Ovary (tissue), 9 donors: ENCODE data around the gene CYP46A1. TPM values are rescaled to one million over a fixed set of nuclear protein-coding genes. Genes with fewer than 3 reads are reported as not detected.

Experiments
- DNase-seq, 5 donors: peaks; one replicate each; pipeline ENCODE4 v3.0.0-alpha.2; 2019 to 2020
- H3K27ac ChIP-seq, 2 donors: fragments of 200-600 bp; one replicate each; pipeline versions ENCODE4 v1.5.1 to v1.8.0; 2019 to 2022
- H3K27me3 ChIP-seq: fragments of 200-600 bp; one replicate; pipeline ENCODE4 v1.8.0; 2022
- H3K36me3 ChIP-seq: fragments of 200-600 bp; sonication (generic); one replicate; pipeline ENCODE4 v1.5.1; 2019
- H3K4me1 ChIP-seq: one replicate; pipeline ENCODE4 v1.8.1; 2013; ENCODE audit warnings: mild to moderate bottlenecking, moderate library complexity; ENCODE audit not compliant: insufficient read depth
- H3K4me3 ChIP-seq: fragments of 200-600 bp; sonication (generic); one replicate; pipeline ENCODE4 v1.5.1; 2017
- H3K9me3 ChIP-seq, 2 donors: fragments of 200-600 bp in 1 of 2; sonication (generic) in 1 of 2; one replicate each; pipeline versions ENCODE4 v1.5.1 to v1.8.1; 2013 to 2019; ENCODE audit warnings: mild to moderate bottlenecking in 1 of 2, moderate library complexity in 1 of 2
- EP300 ChIP-seq: sonication (generic); formaldehyde crosslinking; IDR thresholded peaks from one replicate; pipeline ENCODE4 v1.6.1; 2017; ENCODE audit warnings: antibody characterized with exemption
- POLR2A ChIP-seq: fragments of 450-650 bp; IDR thresholded peaks from one replicate; pipeline ENCODE4 v1.6.1; 2017; ENCODE audit warnings: antibody characterized with exemption, mild to moderate bottlenecking, moderate library complexity
- WGBS, 3 donors: extraction: QIAGEN DNeasy Blood & Tissue Kit in 1 of 3; methylation state at CpG; one replicate each; pipeline versions ENCODE4 v1.1.5 to v1.1.7; 2013 to 2017; 5-methylcytosine and 5-hydroxymethylcytosine counted together
- intact Hi-C, 4 donors: fragments of 100-400 bp; cut with DNase I; formaldehyde crosslinking; loops; one replicate each; pipeline versions ENCODE4 v1.11.0 to v1.15.1; 2022 to 2023
- polyA plus RNA-seq, 2 donors: library from polyadenylated mRNA; stranded (reverse); fragments of 200-250 nt in 1 of 2; fragments of 350-450 nt in 1 of 2; fragmentation: Illumina TruSeq in 1 of 2; extraction: RNeasy Lipid Tissue Mini Kit (QIAGEN cat#74804) in 1 of 2; gene quantifications; one replicate each; pipeline ENCODE4 v1.2.3, GENCODE V29; 2013 to 2014
- total RNA-seq, 7 donors: library from RNA; depleted of rRNA in 2 of 7; stranded (reverse); fragments of >200 nt in 2 of 7; fragmentation: NEBNext Ultra II Directional in 3 of 7; extraction: Animal tissue kit (Norgen Biotek cat#: 25700) in 3 of 7; gene quantifications; one replicate each; pipeline versions ENCODE4 v1.1.0 to v1.2.4, GENCODE V29; 2016 to 2023
- TF ChIP-seq, protein P1 (sequence below), 3 donors: fragments of 450-650 bp in 2 of 3; fragments of 200-600 bp in 1 of 3; IDR thresholded peaks; one replicate each; pipeline versions ENCODE4 v1.5.1 to v1.8.0; 2016 to 2022; ENCODE audit warnings: antibody characterized with exemption in 3 of 3, mild to moderate bottlenecking in 1 of 3
- donor health status: DM: no; HTN: no; CAD: no; lungs with moderate emphysema.
- donor health status: DM: no; HTN: no; CAD: no.
- donor health status: Bipolar disorder and iron deficiency.
- donor health status: DM: yes; HTN: yes; CAD: no.
- donor health status: DM: no; HTN: no; CAD: no.
- donor health status: DM: yes; HTN: yes; CAD: no.

CYP46A1 gene
- total and polyA plus RNA-seq, 9 donors, result 0.48 to 4.9 (median 1.7) TPM

DNA sequence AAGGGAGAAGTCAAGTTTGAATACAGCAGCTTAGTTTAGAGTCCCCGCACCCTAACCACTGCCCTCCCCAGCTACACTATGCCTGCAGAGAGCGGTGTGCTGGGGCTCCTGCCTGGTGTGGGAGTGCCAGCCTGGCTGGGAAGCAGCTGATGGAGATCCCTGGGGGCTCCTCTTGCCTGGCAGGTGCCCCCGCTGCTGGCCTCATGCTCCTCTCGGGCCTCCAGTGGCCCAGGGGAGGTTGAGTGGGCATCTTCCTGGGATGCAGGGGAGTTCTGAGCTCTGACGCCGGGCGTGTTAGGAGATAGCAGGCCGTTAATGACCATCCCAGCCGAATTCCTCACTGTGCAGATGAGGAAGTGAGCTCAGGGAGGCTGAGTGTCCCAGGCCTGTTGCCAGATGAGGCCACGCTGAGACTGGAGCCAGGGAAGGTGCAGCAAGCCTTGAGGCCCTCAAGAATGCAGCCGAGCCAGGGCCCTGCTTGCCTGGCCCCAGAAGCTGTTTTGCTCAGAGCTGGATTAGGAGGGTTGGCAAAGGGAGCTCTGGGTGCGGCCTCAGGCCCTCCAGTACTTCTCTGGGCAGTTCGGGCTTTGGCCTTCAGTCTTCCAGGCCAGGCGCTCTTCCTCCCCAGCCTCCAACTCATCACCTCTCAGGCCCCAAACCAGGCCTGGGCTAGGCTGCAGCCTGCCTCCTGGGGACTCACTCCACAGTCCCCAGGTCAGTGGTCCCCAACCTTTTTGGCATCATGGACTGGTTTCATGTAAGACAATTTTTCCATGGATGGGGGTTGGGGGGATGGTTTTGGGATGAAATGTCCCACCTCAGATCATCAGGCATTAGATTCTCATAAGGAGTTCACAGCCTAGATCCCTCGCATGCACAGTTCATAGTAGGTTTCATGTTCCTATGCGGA, 6.6 kb upstream of the CYP46A1 start:
- no peak overlapping the region for H3K27ac ChIP-seq
- H3K9me3 ChIP-seq, result no peaks in the 10 kb centered on the region
- no peaks in the 10 kb centered on the region for H3K36me3 ChIP-seq
- 54 to 72% (median 58%) methylated on average over 10 to 16 of the region's 16 CpGs for WGBS, 3 donors
- no peak for DNase-seq
- TF ChIP-seq EP300, result no peak
- TF ChIP-seq, protein P1, sequence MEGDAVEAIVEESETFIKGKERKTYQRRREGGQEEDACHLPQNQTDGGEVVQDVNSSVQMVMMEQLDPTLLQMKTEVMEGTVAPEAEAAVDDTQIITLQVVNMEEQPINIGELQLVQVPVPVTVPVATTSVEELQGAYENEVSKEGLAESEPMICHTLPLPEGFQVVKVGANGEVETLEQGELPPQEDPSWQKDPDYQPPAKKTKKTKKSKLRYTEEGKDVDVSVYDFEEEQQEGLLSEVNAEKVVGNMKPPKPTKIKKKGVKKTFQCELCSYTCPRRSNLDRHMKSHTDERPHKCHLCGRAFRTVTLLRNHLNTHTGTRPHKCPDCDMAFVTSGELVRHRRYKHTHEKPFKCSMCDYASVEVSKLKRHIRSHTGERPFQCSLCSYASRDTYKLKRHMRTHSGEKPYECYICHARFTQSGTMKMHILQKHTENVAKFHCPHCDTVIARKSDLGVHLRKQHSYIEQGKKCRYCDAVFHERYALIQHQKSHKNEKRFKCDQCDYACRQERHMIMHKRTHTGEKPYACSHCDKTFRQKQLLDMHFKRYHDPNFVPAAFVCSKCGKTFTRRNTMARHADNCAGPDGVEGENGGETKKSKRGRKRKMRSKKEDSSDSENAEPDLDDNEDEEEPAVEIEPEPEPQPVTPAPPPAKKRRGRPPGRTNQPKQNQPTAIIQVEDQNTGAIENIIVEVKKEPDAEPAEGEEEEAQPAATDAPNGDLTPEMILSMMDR (IDR thresholded peaks at IDR 0.05), result no peak
- TF ChIP-seq POLR2A, result no peak
- no peaks in the 10 kb centered on the region for H3K4me1 ChIP-seq
- H3K27me3 ChIP-seq, result no peaks in the 10 kb centered on the region
- intact Hi-C loops, result no loop called here
- no peak overlapping the region for H3K4me3 ChIP-seq

DNA sequence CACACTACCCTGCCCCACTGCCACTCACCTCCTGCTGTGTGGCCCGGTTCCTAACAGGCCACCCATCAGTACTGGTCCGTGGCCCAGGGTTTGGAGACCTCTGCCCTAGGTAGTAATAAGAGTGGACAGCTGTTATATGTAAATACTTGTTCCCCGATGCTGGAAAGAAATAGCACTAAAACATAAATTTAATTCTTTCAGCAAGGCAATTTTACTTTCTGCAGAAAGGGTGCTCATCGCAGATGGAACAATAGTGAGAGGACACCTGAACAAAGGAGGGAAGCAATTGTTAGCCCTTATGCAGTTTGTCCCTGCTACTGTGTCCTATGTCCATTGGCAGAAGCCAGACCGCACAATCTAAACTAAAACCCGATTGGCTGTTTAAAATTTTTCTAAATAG, 5.9 kb upstream of the CYP46A1 start:
- Histone ChIP-seq H3K4me1 (peaks cover 2% of the 10 kb centered on the region), H3K27ac (no peak overlapping the region), H3K9me3 (no peaks in the 10 kb centered on the region), H3K4me3 (no peak overlapping the region), H3K36me3 (no peaks in the 10 kb centered on the region), H3K27me3 (no peaks in the 10 kb centered on the region)
- 93 to 96% (median 96%) methylated on average over 6 of the region's 6 CpGs for WGBS, 3 donors
- intact Hi-C loops, result no loop called here
- no peak for DNase-seq
- TF ChIP-seq POLR2A (no peak), EP300 (no peak)
- TF ChIP-seq, protein P1 (IDR thresholded peaks at IDR 0.05), result no peak

DNA sequence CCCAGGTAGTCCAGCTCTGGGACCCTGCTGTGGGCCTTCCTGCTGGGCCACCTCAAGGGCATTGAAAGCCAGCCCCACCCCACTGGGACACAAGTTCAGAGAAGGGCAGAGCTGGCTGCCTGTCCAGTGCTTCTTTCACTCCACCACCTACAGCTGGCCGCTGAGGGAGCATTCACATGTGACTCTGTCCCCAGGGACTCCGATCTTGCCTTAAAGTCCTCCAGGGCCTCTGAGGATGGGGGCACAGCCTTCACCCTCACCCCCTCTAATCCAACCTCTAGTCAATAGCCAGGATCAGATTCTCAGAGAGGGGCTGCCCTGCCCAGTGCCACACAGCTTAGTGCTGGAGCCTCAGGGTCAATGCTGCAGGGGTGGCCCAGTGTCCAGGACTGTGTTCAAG, 5.0 kb upstream of the CYP46A1 start:
- TF ChIP-seq EP300 (no peak), POLR2A (no peak)
- TF ChIP-seq, protein P1 (IDR thresholded peaks at IDR 0.05), result no peak
- Histone ChIP-seq H3K27ac (no peak overlapping the region), H3K9me3 (no peaks in the 10 kb centered on the region), H3K4me3 (no peak overlapping the region), H3K27me3 (no peaks in the 10 kb centered on the region), H3K36me3 (no peaks in the 10 kb centered on the region), H3K4me1 (peaks cover 2% of the 10 kb centered on the region)
- 90 to 96% (median 93%) methylated on average over 2 of the region's 2 CpGs for WGBS, 3 donors
- no peak for DNase-seq
- intact Hi-C loops, result no loop called here

DNA sequence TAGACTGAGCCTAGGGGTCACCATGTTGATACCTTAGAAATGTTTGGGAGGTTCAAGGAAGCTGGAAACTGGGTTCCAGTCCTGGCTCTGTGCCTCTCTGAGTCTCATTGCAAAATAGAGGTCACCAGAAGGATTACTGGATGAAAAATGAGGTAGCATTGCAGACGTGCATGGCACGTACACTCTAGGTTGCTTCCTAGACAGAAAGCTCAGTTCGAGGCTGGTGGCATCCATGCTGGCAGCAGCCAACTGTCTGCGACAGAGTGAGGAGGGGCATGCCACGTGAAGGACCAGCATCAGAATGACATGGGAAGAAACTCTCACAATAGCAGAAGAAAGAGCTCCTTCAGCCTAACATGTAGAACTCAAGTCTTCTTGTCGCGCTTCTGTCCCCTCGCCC, 4.6 kb upstream of the CYP46A1 start:
- intact Hi-C loops, result no loop called here
- Histone ChIP-seq H3K27me3 (no peaks in the 10 kb centered on the region), H3K4me3 (no peak overlapping the region), H3K27ac (no peak overlapping the region), H3K4me1 (peaks cover 2% of the 10 kb centered on the region), H3K9me3 (no peaks in the 10 kb centered on the region), H3K36me3 (no peaks in the 10 kb centered on the region)
- 77 to 84% (median 81%) methylated on average over 8 of the region's 8 CpGs for WGBS, 3 donors
- no peak for TF ChIP-seq EP300
- TF ChIP-seq POLR2A, result no peak
- TF ChIP-seq, protein P1 (IDR thresholded peaks at IDR 0.05), result no peak
- peak in 1 of 5 donors; percentile 8 for DNase-seq
